Activated T-cell treated with anti-CD3 and anti-CD28 coated beads, Interleukin-2, amount 50 U/mL, for 24 hours (primary cell): Measurements from ENCODE around the gene PAWR.
"Not testable (repeated sequence)": the region's sequence is repeated elsewhere in the genome, so short reads cannot be mapped to it uniquely, and the experiment has no call there.

Source experiments
- DNase-seq: peaks from one replicate; pipeline ENCODE4 v3.0.0-alpha.2; 2020
- H3K27ac Mint-ChIP-seq: 2 replicates; pipeline ENCODE4 v1.8.0; 2020; ENCODE audit warnings: mild to moderate bottlenecking, mixed read lengths
- H3K27me3 Mint-ChIP-seq: 2 replicates; pipeline ENCODE4 v1.8.0; 2020; ENCODE audit warnings: mixed read lengths
- H3K36me3 Mint-ChIP-seq: 2 replicates; pipeline ENCODE4 v1.8.0; 2020; ENCODE audit warnings: low read depth, mixed read lengths
- H3K4me1 Mint-ChIP-seq: 2 replicates; pipeline ENCODE4 v1.8.0; 2020; ENCODE audit warnings: low read depth, mixed read lengths
- H3K4me3 Mint-ChIP-seq: 2 replicates; pipeline ENCODE4 v1.8.0; 2020; ENCODE audit warnings: mild to moderate bottlenecking, moderate library complexity, mixed read lengths
- H3K9me3 Mint-ChIP-seq: 2 replicates; pipeline ENCODE4 v1.8.0; 2020; ENCODE audit warnings: mixed read lengths

PAWR gene

GRCh38 chr12:79646843-79647242 lies 43.9 kb downstream of the PAWR start:
- not testable (repeated sequence) for H3K9me3 Mint-ChIP-seq, H3K27ac Mint-ChIP-seq, H3K27me3 Mint-ChIP-seq, H3K36me3 Mint-ChIP-seq, H3K4me3 Mint-ChIP-seq, DNase-seq, H3K4me1 Mint-ChIP-seq

- H3K4me3 Mint-ChIP-seq: no peak overlapping the region
- no peak overlapping the region for H3K27ac Mint-ChIP-seq
- no peak for DNase-seq
- no peaks in the 10 kb centered on the region for H3K4me1 Mint-ChIP-seq
- H3K36me3 Mint-ChIP-seq: no peaks in the 10 kb centered on the region
- H3K9me3 Mint-ChIP-seq: no peaks in the 10 kb centered on the region
- no peaks in the 10 kb centered on the region for H3K27me3 Mint-ChIP-seq
Measured at GRCh38 chr12:79645235-79645630, 45.5 kb downstream of the PAWR start.

GRCh38 chr12:79644274-79645234 lies 46.2 kb downstream of the PAWR start:
- H3K36me3 Mint-ChIP-seq: no peaks in the 10 kb centered on the region
- H3K4me1 Mint-ChIP-seq: no peaks in the 10 kb centered on the region
- H3K27me3 Mint-ChIP-seq: no peaks in the 10 kb centered on the region
- no peaks in the 10 kb centered on the region for H3K9me3 Mint-ChIP-seq
- no peak for DNase-seq
- no peak overlapping the region for H3K27ac Mint-ChIP-seq
- H3K4me3 Mint-ChIP-seq: no peak overlapping the region

- Mint-ChIP-seq H3K4me1 (no peaks in the 10 kb centered on the region), H3K4me3 (no peak overlapping the region)
Measured at GRCh38 chr12:79643821-79644220, 46.9 kb downstream of the PAWR start.

GRCh38 chr12:79638490-79638889 lies 52.3 kb downstream of the PAWR start:
- DNase-seq: no peak
- Mint-ChIP-seq H3K27ac (no peak overlapping the region), H3K4me3 (no peak overlapping the region), H3K27me3 (no peaks in the 10 kb centered on the region), H3K4me1 (no peaks in the 10 kb centered on the region), H3K36me3 (no peaks in the 10 kb centered on the region), H3K9me3 (no peaks in the 10 kb centered on the region)

More at GRCh38 chr12:79643821-79644220, 46.9 kb downstream of the PAWR start:
- DNase-seq: no peak
- no peaks in the 10 kb centered on the region for H3K27me3 Mint-ChIP-seq
- no peak overlapping the region for H3K27ac Mint-ChIP-seq
- H3K9me3 Mint-ChIP-seq: no peaks in the 10 kb centered on the region
- no peaks in the 10 kb centered on the region for H3K36me3 Mint-ChIP-seq

GRCh38 chr12:79637093-79637492 lies 53.7 kb downstream of the PAWR start:
- Mint-ChIP-seq H3K4me3 (no peak overlapping the region), H3K4me1 (no peaks in the 10 kb centered on the region), H3K27ac (no peak overlapping the region), H3K36me3 (no peaks in the 10 kb centered on the region), H3K27me3 (no peaks in the 10 kb centered on the region), H3K9me3 (no peaks in the 10 kb centered on the region)
- no peak for DNase-seq

- Mint-ChIP-seq H3K27ac (no peak overlapping the region), H3K9me3 (no peaks in the 10 kb centered on the region), H3K36me3 (no peaks in the 10 kb centered on the region), H3K27me3 (no peaks in the 10 kb centered on the region), H3K4me1 (no peaks in the 10 kb centered on the region), H3K4me3 (no peak overlapping the region)
- no peak for DNase-seq
Measured at GRCh38 chr12:79635676-79636075, 55.1 kb downstream of the PAWR start.

GRCh38 chr12:79634957-79635471 lies 55.8 kb downstream of the PAWR start:
- H3K27me3 Mint-ChIP-seq: no peaks in the 10 kb centered on the region
- no peak overlapping the region for H3K4me3 Mint-ChIP-seq
- no peak for DNase-seq
- no peak overlapping the region for H3K27ac Mint-ChIP-seq
- H3K9me3 Mint-ChIP-seq: no peaks in the 10 kb centered on the region
- no peaks in the 10 kb centered on the region for H3K36me3 Mint-ChIP-seq
- no peaks in the 10 kb centered on the region for H3K4me1 Mint-ChIP-seq

- no peak for DNase-seq
- Mint-ChIP-seq H3K36me3 (no peaks in the 10 kb centered on the region), H3K27me3 (no peaks in the 10 kb centered on the region), H3K4me3 (no peak overlapping the region), H3K9me3 (no peaks in the 10 kb centered on the region), H3K27ac (no peak overlapping the region), H3K4me1 (no peaks in the 10 kb centered on the region)
Measured at GRCh38 chr12:79629561-79629960, 61.2 kb downstream of the PAWR start.

- H3K27me3 Mint-ChIP-seq, H3K4me1 Mint-ChIP-seq, H3K4me3 Mint-ChIP-seq, H3K36me3 Mint-ChIP-seq, H3K9me3 Mint-ChIP-seq, DNase-seq, H3K27ac Mint-ChIP-seq: not testable (repeated sequence)
Measured at GRCh38 chr12:79626735-79627134, 64.0 kb downstream of the PAWR start.

GRCh38 chr12:79624378-79624777 lies 66.4 kb downstream of the PAWR start:
- H3K4me3 Mint-ChIP-seq: no peak overlapping the region
- no peak for DNase-seq
- H3K4me1 Mint-ChIP-seq: no peaks in the 10 kb centered on the region
- H3K9me3 Mint-ChIP-seq: no peaks in the 10 kb centered on the region
- no peaks in the 10 kb centered on the region for H3K27me3 Mint-ChIP-seq
- no peak overlapping the region for H3K27ac Mint-ChIP-seq
- no peaks in the 10 kb centered on the region for H3K36me3 Mint-ChIP-seq

- H3K9me3 Mint-ChIP-seq: no peaks in the 10 kb centered on the region
Measured at GRCh38 chr12:79619872-79620562, 70.7 kb downstream of the PAWR start.

GRCh38 chr12:79618848-79619404 lies 71.8 kb downstream of the PAWR start:
- no peak for DNase-seq
- no peaks in the 10 kb centered on the region for H3K4me1 Mint-ChIP-seq
- no peaks in the 10 kb centered on the region for H3K36me3 Mint-ChIP-seq
- no peak overlapping the region for H3K4me3 Mint-ChIP-seq
- H3K9me3 Mint-ChIP-seq: no peaks in the 10 kb centered on the region
- no peak overlapping the region for H3K27ac Mint-ChIP-seq
- no peaks in the 10 kb centered on the region for H3K27me3 Mint-ChIP-seq

More at GRCh38 chr12:79619872-79620562, 70.7 kb downstream of the PAWR start:
- no peaks in the 10 kb centered on the region for H3K36me3 Mint-ChIP-seq
- no peak overlapping the region for H3K27ac Mint-ChIP-seq
- no peak overlapping the region for H3K4me3 Mint-ChIP-seq
- no peaks in the 10 kb centered on the region for H3K4me1 Mint-ChIP-seq
- H3K27me3 Mint-ChIP-seq: no peaks in the 10 kb centered on the region
- DNase-seq: no peak

GRCh38 chr12:79617696-79618095 lies 73.1 kb downstream of the PAWR start:
- no peaks in the 10 kb centered on the region for H3K27me3 Mint-ChIP-seq
- H3K4me3 Mint-ChIP-seq: no peak overlapping the region
- no peak for DNase-seq
- no peaks in the 10 kb centered on the region for H3K36me3 Mint-ChIP-seq
- H3K9me3 Mint-ChIP-seq: no peaks in the 10 kb centered on the region
- no peaks in the 10 kb centered on the region for H3K4me1 Mint-ChIP-seq
- H3K27ac Mint-ChIP-seq: no peak overlapping the region
